SK-N-SH (cell line): ENCODE results near the gene CACNA2D3. TPM values are rescaled to one million over a fixed set of nuclear protein-coding genes. Genes with fewer than 3 reads are reported as not detected.

Experiments
- CTCF ChIA-PET: fragments of 300-600, 350-600 bp; formaldehyde crosslinking; extraction: SDS; loops from one replicate; lab custom pipeline; 2021; lab: Yijun Ruan, JAX
- POLR2A ChIA-PET: fragments of 350-600 bp; sonication (Branson Sonifier 250); formaldehyde crosslinking; extraction: SDS; loops from one replicate; lab custom pipeline; 2020; ENCODE audit warnings: antibody characterized with exemption, inconsistent platforms; lab: Yijun Ruan, JAX
- DNase-seq: peaks from one replicate; pipeline ENCODE4 v3.0.0; 2012
- H2AFZ ChIP-seq: fragments of 200-600 bp; sonication (generic); 2 replicates; pipeline ENCODE4 v1.8.1; 2016; ENCODE audit warnings: antibody characterized with exemption, mild to moderate bottlenecking, low read depth
- H3F3A ChIP-seq: fragments of 200-600 bp; sonication (generic); replicated peaks from 2 replicates; pipeline ENCODE3; 2016; ENCODE audit warnings: antibody characterized with exemption, mild to moderate bottlenecking; ENCODE audit not compliant: insufficient read depth
- H3K27ac ChIP-seq, 2 experiments: fragments of 200-500 bp in 1 of 2; fragments of 200-600 bp in 1 of 2; sonication (Bioruptor generic) in 1 of 2; sonication (generic), shearing (Covaris generic) in 1 of 2; 2 replicates each; pipeline versions ENCODE4 v1.5.1 to v1.6.1; 2014 to 2016; ENCODE audit warnings: low read depth in 2 of 2, inconsistent platforms in 1 of 2, low read length in 1 of 2, mild to moderate bottlenecking in 1 of 2, mixed read lengths in 1 of 2
- H3K27me3 ChIP-seq: fragments of 200-600 bp; sonication (generic), shearing (Covaris generic); 2 replicates; pipeline ENCODE4 v1.6.1; 2016; ENCODE audit warnings: mixed run types; ENCODE audit not compliant: insufficient read depth
- H3K36me3 ChIP-seq, 2 experiments: fragments of 200-500 bp in 1 of 2; fragments of 200-600 bp in 1 of 2; sonication (Bioruptor generic) in 1 of 2; sonication (generic) in 1 of 2; replicated peaks in 1 of 2; 2 replicates each; pipeline versions ENCODE3 to v1.5.1; 2014 to 2016; ENCODE audit warnings: low read length in 1 of 2, mild to moderate bottlenecking in 1 of 2; ENCODE audit not compliant: insufficient read depth in 2 of 2, control insufficient read depth in 1 of 2
- H3K4me1 ChIP-seq, 2 experiments: fragments of 200-500 bp in 1 of 2; fragments of 200-600 bp in 1 of 2; sonication (Bioruptor generic) in 1 of 2; sonication (generic), shearing (Covaris generic) in 1 of 2; 2 replicates each; pipeline versions ENCODE4 v1.5.1 to v1.6.1; 2014 to 2016; ENCODE audit warnings: low read depth in 1 of 2, low read length in 1 of 2, mixed run types in 1 of 2; ENCODE audit not compliant: insufficient read depth in 2 of 2, control insufficient read depth in 1 of 2
- H3K4me2 ChIP-seq: fragments of 200-600 bp; sonication (generic), shearing (Covaris generic); 2 replicates; pipeline ENCODE4 v1.6.1; 2017; ENCODE audit warnings: mixed run types
- H3K4me3 ChIP-seq, 2 experiments: fragments of 200-500 bp in 1 of 2; fragments of 200-600 bp in 1 of 2; sonication (Bioruptor generic) in 1 of 2; sonication (generic), shearing (Covaris generic) in 1 of 2; 2 replicates each; pipeline versions ENCODE4 v1.5.1 to v1.8.1; 2014 to 2016; ENCODE audit warnings: low read depth in 2 of 2, inconsistent platforms in 1 of 2, low read length in 1 of 2, mild to moderate bottlenecking in 1 of 2, mixed read lengths in 1 of 2, moderate library complexity in 1 of 2
- H3K79me2 ChIP-seq: fragments of 200-600 bp; sonication (generic); 2 replicates; pipeline ENCODE4 v1.8.1; 2017; ENCODE audit warnings: mild to moderate bottlenecking; ENCODE audit not compliant: insufficient read depth
- H3K9ac ChIP-seq: fragments of 200-600 bp; sonication (generic); 2 replicates; pipeline ENCODE4 v1.6.1; 2017; ENCODE audit warnings: mixed run types
- H3K9me2 ChIP-seq: fragments of 200-600 bp; sonication (generic); 2 replicates; pipeline ENCODE4 v1.6.1; 2017; ENCODE audit warnings: mixed run types
- H3K9me3 ChIP-seq: fragments of 200-600 bp; sonication (generic); 2 replicates; pipeline ENCODE4 v1.6.1; 2017; ENCODE audit warnings: mixed run types, mild to moderate bottlenecking, moderate library complexity
- H4K20me1 ChIP-seq: fragments of 200-600 bp; sonication (generic); 2 replicates; pipeline ENCODE4 v1.6.1; 2017; ENCODE audit warnings: mild to moderate bottlenecking, mixed run types; ENCODE audit not compliant: insufficient read depth
- CHD2 ChIP-seq: fragments of 150-350 bp; IDR thresholded peaks from 2 replicates; pipeline ENCODE4 v1.6.1; 2018; ENCODE audit warnings: low read length; ENCODE audit not compliant: partially characterized antibody
- ELF1 ChIP-seq: IDR thresholded peaks from 2 replicates; pipeline ENCODE4 v1.4.0; 2012
- FOSL2 ChIP-seq: IDR thresholded peaks from 2 replicates; pipeline ENCODE4 v1.4.0; 2012; ENCODE audit warnings: low read depth, mild to moderate bottlenecking, moderate library complexity, borderline replicate concordance
- GABPA ChIP-seq: IDR thresholded peaks from 2 replicates; pipeline ENCODE4 v1.4.0; 2012; ENCODE audit warnings: low read depth, mild to moderate bottlenecking
- GATA2 ChIP-seq: sonication (generic); formaldehyde crosslinking; IDR thresholded peaks from 2 replicates; pipeline ENCODE4 v1.5.0; 2020; ENCODE audit warnings: mild to moderate bottlenecking, missing genetic modification reagents
- MXI1 ChIP-seq: IDR thresholded peaks from 2 replicates; pipeline ENCODE4 v1.6.1; 2012; ENCODE audit warnings: mild to moderate bottlenecking, low read depth, low read length, improper control_type of control experiment
- RAD21 ChIP-seq: IDR thresholded peaks from 2 replicates; pipeline ENCODE4 v1.6.1; 2012; ENCODE audit warnings: mild to moderate bottlenecking, low read length
- RXRA ChIP-seq: IDR thresholded peaks from 2 replicates; pipeline ENCODE4 v1.4.0; 2012; ENCODE audit warnings: low read depth, mild to moderate bottlenecking, borderline replicate concordance
- TAF1 ChIP-seq: IDR thresholded peaks from 2 replicates; pipeline ENCODE4 v1.6.1; 2012; ENCODE audit warnings: low read depth, mild to moderate bottlenecking, low read length, moderate library complexity, borderline replicate concordance
- WGBS: methylation state at CpG from one replicate; pipeline ENCODE4 v1.1.6; 2017; ENCODE audit warnings: low lambda C conversion rate; 5-methylcytosine and 5-hydroxymethylcytosine counted together
- polyA plus RNA-seq, 3 experiments: library from polyadenylated mRNA; depleted of rRNA; stranded (reverse); fragments of >200 nt; gene quantifications; 2 replicates each; pipeline ENCODE4 v1.2.3, GENCODE V29; 2012
- TF ChIP-seq, protein P1 (sequence below): fragments of 150-350 bp; IDR thresholded peaks from 2 replicates; pipeline ENCODE4 v1.6.1; 2017; ENCODE audit warnings: antibody characterized with exemption, low read length, low read depth, borderline replicate concordance
- TF ChIP-seq, protein P2 (sequence below): IDR thresholded peaks from 2 replicates; pipeline ENCODE4 v1.6.1; 2012; ENCODE audit warnings: mild to moderate bottlenecking, low read depth, low read length, moderate library complexity

CACNA2D3 gene
- polyA plus RNA-seq, 1 of the 3 experiments (the other 2 are of a cell fraction), result 0.15 TPM

DNA sequence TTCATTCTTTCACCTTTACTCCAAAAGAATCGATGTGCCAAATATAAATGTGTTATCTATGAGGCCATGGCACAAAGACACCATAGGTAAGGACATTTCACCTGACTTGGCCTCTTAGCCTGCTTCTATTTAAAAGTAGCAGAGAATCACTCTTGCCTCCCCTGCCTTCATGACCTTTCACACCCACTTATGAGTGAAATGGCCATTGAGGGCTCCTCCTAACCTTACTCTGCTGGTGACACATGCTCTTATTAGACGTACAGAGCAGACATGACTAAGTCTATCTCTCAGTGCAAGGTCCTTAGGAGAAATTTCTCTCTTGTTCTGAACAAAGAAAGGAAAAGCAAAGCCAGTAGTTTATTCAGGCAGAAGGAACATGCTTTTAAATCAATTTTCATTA is 654.8 kb downstream of the CACNA2D3 start:
- no peak overlapping the region for H3K4me3 ChIP-seq
- H3K27me3 ChIP-seq, result no peaks in the 10 kb centered on the region
- H3K27ac ChIP-seq, result no peak overlapping the region
- H3K79me2 ChIP-seq, result no peaks in the 10 kb centered on the region
- no peaks in the 10 kb centered on the region for H3K9me3 ChIP-seq
- ChIA-PET CTCF (no interaction called here), POLR2A (no interaction called here)
- WGBS, result 8% methylated on average over 2 of the region's 2 CpGs
- H2AFZ ChIP-seq, result no peak overlapping the region
- no peaks in the 10 kb centered on the region for H4K20me1 ChIP-seq
- H3K9me2 ChIP-seq, result no peaks in the 10 kb centered on the region
- no peak overlapping the region for H3K9ac ChIP-seq
- TF ChIP-seq MXI1, result no peak
- TF ChIP-seq RXRA, result no peak
- TF ChIP-seq, protein P1, sequence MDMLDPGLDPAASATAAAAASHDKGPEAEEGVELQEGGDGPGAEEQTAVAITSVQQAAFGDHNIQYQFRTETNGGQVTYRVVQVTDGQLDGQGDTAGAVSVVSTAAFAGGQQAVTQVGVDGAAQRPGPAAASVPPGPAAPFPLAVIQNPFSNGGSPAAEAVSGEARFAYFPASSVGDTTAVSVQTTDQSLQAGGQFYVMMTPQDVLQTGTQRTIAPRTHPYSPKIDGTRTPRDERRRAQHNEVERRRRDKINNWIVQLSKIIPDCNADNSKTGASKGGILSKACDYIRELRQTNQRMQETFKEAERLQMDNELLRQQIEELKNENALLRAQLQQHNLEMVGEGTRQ, result no peak
- TF ChIP-seq CHD2, result no peak
- TF ChIP-seq GATA2, result no peak
- TF ChIP-seq ELF1, result no peak
- no peak for TF ChIP-seq FOSL2
- H3K4me2 ChIP-seq, result no peak overlapping the region
- H3K36me3 ChIP-seq, result no peaks in the 10 kb centered on the region
- no peaks in the 10 kb centered on the region for H3F3A ChIP-seq
- DNase-seq, result no peak
- H3K4me1 ChIP-seq, result no peaks in the 10 kb centered on the region; a peak in 1 of 4 replicates

DNA sequence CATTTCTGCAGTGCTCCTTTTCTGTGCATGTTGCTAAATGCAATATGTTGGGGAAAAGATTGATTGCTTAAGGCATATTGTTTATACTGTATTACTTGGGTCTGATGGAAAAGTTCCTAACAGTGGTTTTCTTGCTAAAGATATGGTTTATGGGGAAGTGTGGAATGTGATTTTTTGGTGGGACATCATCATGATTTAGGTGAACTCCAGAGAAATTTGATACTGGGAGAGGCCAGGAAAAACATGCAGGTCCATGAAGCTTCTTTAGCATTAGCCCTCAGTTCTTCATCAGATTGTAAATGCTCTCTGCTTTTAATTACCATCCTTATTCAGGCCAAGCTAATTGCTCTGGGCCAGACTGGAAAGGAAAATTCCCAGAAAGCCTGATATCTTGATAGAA is 658.0 kb downstream of the CACNA2D3 start:
- Histone ChIP-seq H3K4me2 (no peak overlapping the region), H3K9ac (no peak overlapping the region), H3K9me3 (no peaks in the 10 kb centered on the region), H4K20me1 (no peaks in the 10 kb centered on the region), H3K4me3 (no peak overlapping the region), H3K9me2 (no peaks in the 10 kb centered on the region), H3K4me1 (no peaks in the 10 kb centered on the region; a peak in 1 of 4 replicates), H3K36me3 (no peaks in the 10 kb centered on the region), H3K79me2 (no peaks in the 10 kb centered on the region), H2AFZ (no peak overlapping the region), H3F3A (no peaks in the 10 kb centered on the region), H3K27ac (no peak overlapping the region), H3K27me3 (no peaks in the 10 kb centered on the region)
- DNase-seq, result no peak
- POLR2A ChIA-PET, result no interaction called here
- CTCF ChIA-PET, result interaction anchor here (1.0 kb wide), 1 partner anchor 11 kb away, joined by 4 read pairs; no protein-coding TSS in a partner anchor
- TF ChIP-seq RAD21, result no peak
- TF ChIP-seq, protein P2, sequence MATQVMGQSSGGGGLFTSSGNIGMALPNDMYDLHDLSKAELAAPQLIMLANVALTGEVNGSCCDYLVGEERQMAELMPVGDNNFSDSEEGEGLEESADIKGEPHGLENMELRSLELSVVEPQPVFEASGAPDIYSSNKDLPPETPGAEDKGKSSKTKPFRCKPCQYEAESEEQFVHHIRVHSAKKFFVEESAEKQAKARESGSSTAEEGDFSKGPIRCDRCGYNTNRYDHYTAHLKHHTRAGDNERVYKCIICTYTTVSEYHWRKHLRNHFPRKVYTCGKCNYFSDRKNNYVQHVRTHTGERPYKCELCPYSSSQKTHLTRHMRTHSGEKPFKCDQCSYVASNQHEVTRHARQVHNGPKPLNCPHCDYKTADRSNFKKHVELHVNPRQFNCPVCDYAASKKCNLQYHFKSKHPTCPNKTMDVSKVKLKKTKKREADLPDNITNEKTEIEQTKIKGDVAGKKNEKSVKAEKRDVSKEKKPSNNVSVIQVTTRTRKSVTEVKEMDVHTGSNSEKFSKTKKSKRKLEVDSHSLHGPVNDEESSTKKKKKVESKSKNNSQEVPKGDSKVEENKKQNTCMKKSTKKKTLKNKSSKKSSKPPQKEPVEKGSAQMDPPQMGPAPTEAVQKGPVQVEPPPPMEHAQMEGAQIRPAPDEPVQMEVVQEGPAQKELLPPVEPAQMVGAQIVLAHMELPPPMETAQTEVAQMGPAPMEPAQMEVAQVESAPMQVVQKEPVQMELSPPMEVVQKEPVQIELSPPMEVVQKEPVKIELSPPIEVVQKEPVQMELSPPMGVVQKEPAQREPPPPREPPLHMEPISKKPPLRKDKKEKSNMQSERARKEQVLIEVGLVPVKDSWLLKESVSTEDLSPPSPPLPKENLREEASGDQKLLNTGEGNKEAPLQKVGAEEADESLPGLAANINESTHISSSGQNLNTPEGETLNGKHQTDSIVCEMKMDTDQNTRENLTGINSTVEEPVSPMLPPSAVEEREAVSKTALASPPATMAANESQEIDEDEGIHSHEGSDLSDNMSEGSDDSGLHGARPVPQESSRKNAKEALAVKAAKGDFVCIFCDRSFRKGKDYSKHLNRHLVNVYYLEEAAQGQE, result no peak
- no peak for TF ChIP-seq GABPA
- no peak for TF ChIP-seq MXI1
- no peak for TF ChIP-seq RXRA
- TF ChIP-seq TAF1, result no peak
